CD14-positive monocyte (primary cell): Measurements from ENCODE around the gene XXYLT1. TPM values are rescaled to one million over a fixed set of nuclear protein-coding genes. Genes with fewer than 3 reads are reported as not detected.

Experiments used
- DNase-seq, 3 donors: peaks; one replicate each; pipeline ENCODE4 v3.0.0-alpha.2; 2011 to 2022
- H2AFZ ChIP-seq: 2 replicates; pipeline ENCODE4 v1.6.0; 2012; ENCODE audit warnings: mild to moderate bottlenecking, low read depth, low read length, inconsistent platforms; ENCODE audit not compliant: insufficient read depth, poor library complexity, severe bottlenecking
- H3K27ac ChIP-seq, 2 donors: 1 replicate in 1 of 2; 2 replicates in 1 of 2; pipeline ENCODE4 v1.5.1; 2012 to 2013; ENCODE audit warnings: low read length in 2 of 2, control low read depth in 1 of 2, inconsistent platforms in 1 of 2, low read depth in 1 of 2, mild to moderate bottlenecking in 1 of 2
- H3K27me3 ChIP-seq, 2 donors: one replicate each; pipeline versions ENCODE4 v1.6.0 to v1.6.1; 2011 to 2013; ENCODE audit warnings: low read length in 2 of 2; ENCODE audit not compliant: control insufficient read depth in 2 of 2, insufficient read depth in 2 of 2
- H3K36me3 ChIP-seq, 2 donors: replicated peaks in 1 of 2; 1 replicate in 1 of 2; 2 replicates in 1 of 2; pipeline versions ENCODE4 v1.5.1 to v1.6.1; 2012 to 2013; ENCODE audit warnings: low read length in 2 of 2, control low read depth in 1 of 2, inconsistent platforms in 1 of 2, mild to moderate bottlenecking in 1 of 2; ENCODE audit not compliant: insufficient read depth in 2 of 2, control insufficient read depth in 1 of 2
- H3K4me1 ChIP-seq, 2 donors: 1 replicate in 1 of 2; 2 replicates in 1 of 2; pipeline versions ENCODE4 v1.5.1 to v1.6.1; 2012 to 2013; ENCODE audit warnings: low read length in 2 of 2, control low read depth in 1 of 2, inconsistent platforms in 1 of 2, mild to moderate bottlenecking in 1 of 2, moderate library complexity in 1 of 2; ENCODE audit not compliant: insufficient read depth in 2 of 2, control insufficient read depth in 1 of 2
- H3K4me2 ChIP-seq: replicated peaks from 2 replicates; pipeline ENCODE3; 2012; ENCODE audit warnings: low read length, moderate library complexity, mild to moderate bottlenecking; ENCODE audit not compliant: poor library complexity, severe bottlenecking; ENCODE audit errors: extremely low read depth
- H3K4me3 ChIP-seq, 3 experiments: fragments of 200-600 bp in 1 of 3; sonication (generic) in 1 of 3; replicated peaks in 1 of 3; 1 replicate in 2 of 3; 2 replicates in 1 of 3; pipeline ENCODE4 v1.5.1; 2011 to 2013; ENCODE audit warnings: low read length in 3 of 3, mild to moderate bottlenecking in 3 of 3, control low read depth in 2 of 3, low read depth in 2 of 3, inconsistent platforms in 1 of 3, moderate library complexity in 1 of 3
- H3K79me2 ChIP-seq: 2 replicates; pipeline ENCODE4 v1.6.0; 2012; ENCODE audit warnings: mild to moderate bottlenecking, control low read depth, inconsistent platforms, low read length, moderate library complexity; ENCODE audit not compliant: insufficient read depth
- H3K9ac ChIP-seq: 2 replicates; pipeline ENCODE4 v1.6.0; 2017; ENCODE audit warnings: low read length, mild to moderate bottlenecking; ENCODE audit not compliant: insufficient read depth, poor library complexity, severe bottlenecking
- H3K9me3 ChIP-seq, 2 donors: replicated peaks in 1 of 2; 1 replicate in 1 of 2; 2 replicates in 1 of 2; pipeline versions ENCODE4 v1.5.1 to v1.6.1; 2012 to 2013; ENCODE audit warnings: low read length in 2 of 2, control low read depth in 1 of 2; ENCODE audit not compliant: control insufficient read depth in 1 of 2, insufficient read depth in 1 of 2
- H4K20me1 ChIP-seq: 2 replicates; pipeline ENCODE4 v1.6.0; 2012; ENCODE audit warnings: mild to moderate bottlenecking, low read length, control low read depth, moderate library complexity; ENCODE audit not compliant: insufficient read depth
- H3K27ac Mint-ChIP-seq, 7 donors: one replicate each; pipeline ENCODE4 v1.8.0; 2020; ENCODE audit warnings: mild to moderate bottlenecking in 7 of 7, mixed read lengths in 7 of 7, moderate library complexity in 6 of 7, inconsistent platforms in 2 of 7
- H3K27me3 Mint-ChIP-seq, 3 donors: one replicate each; pipeline ENCODE4 v1.8.0; 2021 to 2022; ENCODE audit warnings: low read depth in 3 of 3, mild to moderate bottlenecking in 3 of 3, mixed read lengths in 3 of 3, moderate library complexity in 3 of 3, inconsistent platforms in 1 of 3
- H3K36me3 Mint-ChIP-seq, 2 donors: one replicate each; pipeline ENCODE4 v1.8.0; 2020; ENCODE audit warnings: mixed read lengths in 2 of 2, inconsistent platforms in 1 of 2, mild to moderate bottlenecking in 1 of 2
- H3K4me1 Mint-ChIP-seq: one replicate; pipeline ENCODE4 v1.8.0; 2020; ENCODE audit warnings: mild to moderate bottlenecking, mixed read lengths
- H3K4me3 Mint-ChIP-seq, 2 donors: one replicate each; pipeline ENCODE4 v1.8.0; 2020; ENCODE audit warnings: mild to moderate bottlenecking in 2 of 2, mixed read lengths in 2 of 2, moderate library complexity in 1 of 2
- H3K9me3 Mint-ChIP-seq, 7 donors: one replicate each; pipeline ENCODE4 v1.8.0; 2020 to 2022; ENCODE audit warnings: mixed read lengths in 7 of 7, mild to moderate bottlenecking in 6 of 7, moderate library complexity in 6 of 7, inconsistent platforms in 2 of 7
- CTCF ChIP-seq: fragments of 200-600 bp; IDR thresholded peaks from one replicate; pipeline ENCODE4 v1.8.0; 2022; ENCODE audit warnings: antibody characterized with exemption, mild to moderate bottlenecking
- WGBS: methylation state at CpG from one replicate; pipeline ENCODE4 v1.1.5; 2013; ENCODE audit warnings: missing lambda C conversion rate; ENCODE audit not compliant: insufficient coverage; 5-methylcytosine and 5-hydroxymethylcytosine counted together
- intact Hi-C, 2 donors: fragments of 100-400 bp; cut with micrococcal nuclease; formaldehyde crosslinking; loops; one replicate each; pipeline versions ENCODE4 v1.15.0 to v1.15.1; 2023
- polyA plus RNA-seq, 3 donors: library from polyadenylated mRNA; depleted of rRNA in 1 of 3; unstranded in 2 of 3; stranded (reverse) in 1 of 3; fragments of 300-500 nt in 2 of 3; fragments of >200 nt in 1 of 3; fragmentation: Illumina TruSeq in 2 of 3; gene quantifications; 1 replicate in 2 of 3; 2 replicates in 1 of 3; pipeline ENCODE4 v1.2.3, GENCODE V29; 2012 to 2021

Gene XXYLT1
- polyA plus RNA-seq, 3 donors: 11.8 to 13.5 (median 13.2) TPM

DNA sequence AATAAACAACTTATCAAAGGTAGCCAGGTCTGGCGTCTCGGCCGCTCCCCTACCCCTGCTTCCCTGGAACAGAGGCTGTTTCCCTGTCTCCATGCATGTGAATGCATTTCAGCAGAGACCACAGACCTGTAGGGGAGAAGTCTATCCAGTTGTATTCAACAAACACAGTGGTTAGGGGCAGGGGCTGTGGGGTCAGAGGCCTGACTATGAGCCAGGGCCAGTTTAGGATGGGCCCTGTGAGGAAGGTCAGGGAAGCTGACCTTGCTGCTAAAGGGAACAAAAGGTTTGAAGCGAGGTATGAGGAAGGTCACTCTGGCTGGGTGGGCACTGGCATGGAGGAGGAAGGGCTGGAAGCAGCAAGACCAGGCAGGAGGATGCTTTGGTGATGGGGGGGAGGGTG lies 184.6 kb downstream of the XXYLT1 start:
- H3K9ac ChIP-seq: no peak overlapping the region
- H3K27ac ChIP-seq: no peak overlapping the region
- Mint-ChIP-seq H3K9me3 (no peaks in the 10 kb centered on the region), H3K27me3 (peaks cover 0 to 3% (median 3%) of the 10 kb centered on the region in 3 donors), H3K27ac (peak overlapping the region in 2 of 7 donors; percentile 30 to 63), H3K4me3 (no peak overlapping the region), H3K4me1 (peaks cover 15% of the 10 kb centered on the region), H3K36me3 (peaks cover 4 to 8% of the 10 kb centered on the region in 2 donors)
- H3K79me2 ChIP-seq: no peaks in the 10 kb centered on the region
- no peak overlapping the region for H2AFZ ChIP-seq
- TF ChIP-seq CTCF: no peak
- intact Hi-C loops: no loop called here
- WGBS: 100% methylated on average over 1 of the region's 4 CpGs
- H3K4me3 ChIP-seq: no peak overlapping the region
- no peaks in the 10 kb centered on the region for H3K36me3 ChIP-seq
- no peaks in the 10 kb centered on the region for H3K27me3 ChIP-seq
- H3K4me2 ChIP-seq: no peak overlapping the region
- DNase-seq: no peak
- H3K4me1 ChIP-seq: peaks cover 0 to 5% of the 10 kb centered on the region in 2 donors
- no peaks in the 10 kb centered on the region for H4K20me1 ChIP-seq
- no peaks in the 10 kb centered on the region for H3K9me3 ChIP-seq

- H3K27ac Mint-ChIP-seq: no peak overlapping the region
- Histone ChIP-seq H4K20me1 (no peaks in the 10 kb centered on the region), H3K27me3 (no peaks in the 10 kb centered on the region), H3K4me2 (no peak overlapping the region), H3K4me3 (no peak overlapping the region), H3K9me3 (no peaks in the 10 kb centered on the region), H3K9ac (no peak overlapping the region), H3K36me3 (no peaks in the 10 kb centered on the region), H3K27ac (no peak overlapping the region), H3K4me1 (peaks cover under 1 to 9% of the 10 kb centered on the region in 2 donors), H2AFZ (no peak overlapping the region), H3K79me2 (no peaks in the 10 kb centered on the region)
- intact Hi-C loops: no loop called here
- no peak overlapping the region for H3K4me3 Mint-ChIP-seq
- WGBS: 97% methylated on average over 21 of the region's 21 CpGs
- peaks cover 0 to 3% (median 3%) of the 10 kb centered on the region in 3 donors for H3K27me3 Mint-ChIP-seq
- H3K36me3 Mint-ChIP-seq: peaks cover 7 to 14% of the 10 kb centered on the region in 2 donors
- peaks cover 19% of the 10 kb centered on the region for H3K4me1 Mint-ChIP-seq
- H3K9me3 Mint-ChIP-seq: no peaks in the 10 kb centered on the region
- no peak for TF ChIP-seq CTCF
- DNase-seq: no peak
Observed at GRCh38 chr3:195085356-195086130, 185.4 kb downstream of the XXYLT1 start.
